H1 (cell line): ENCODE data around the gene CD38.

Experiments used
- BRCA1 ChIP-seq: IDR thresholded peaks from 2 replicates; pipeline ENCODE4 v1.6.1; 2012; ENCODE audit warnings: low read depth, low read length, improper control_type of control experiment
- CREB1 ChIP-seq: IDR thresholded peaks from 2 replicates; pipeline ENCODE4 v1.6.1; 2012; ENCODE audit warnings: inconsistent platforms
- EGR1 ChIP-seq: IDR thresholded peaks from 2 replicates; pipeline ENCODE4 v1.6.1; 2011; ENCODE audit warnings: low read depth, low read length, borderline replicate concordance
- EP300 ChIP-seq, 2 experiments: IDR thresholded peaks; 1 replicate in 1 of 2; 2 replicates in 1 of 2; pipeline ENCODE4 v1.6.1; 2011 to 2012; ENCODE audit warnings: low read depth in 2 of 2, low read length in 2 of 2, mild to moderate bottlenecking in 2 of 2, borderline replicate concordance in 1 of 2, inconsistent platforms in 1 of 2, moderate library complexity in 1 of 2
- EZH2 ChIP-seq: fragments of 200-600 bp; sonication (generic); IDR thresholded peaks from 2 replicates; pipeline ENCODE4 v1.7.1; 2012; ENCODE audit warnings: low read depth, mild to moderate bottlenecking, moderate library complexity, low read length, inconsistent platforms; ENCODE audit not compliant: severe bottlenecking
- TF ChIP-seq, protein P1 (sequence below), 3 experiments: IDR thresholded peaks; 1 replicate in 2 of 3; 2 replicates in 1 of 3; pipeline versions ENCODE4 v1.5.1 to v1.6.1; 2011; ENCODE audit warnings: low read length in 3 of 3, mild to moderate bottlenecking in 3 of 3, inconsistent platforms in 2 of 3, low read depth in 1 of 3, moderate library complexity in 1 of 3; ENCODE audit not compliant: insufficient read depth in 1 of 3; ENCODE audit errors: control extremely low read depth in 1 of 3

DNA sequence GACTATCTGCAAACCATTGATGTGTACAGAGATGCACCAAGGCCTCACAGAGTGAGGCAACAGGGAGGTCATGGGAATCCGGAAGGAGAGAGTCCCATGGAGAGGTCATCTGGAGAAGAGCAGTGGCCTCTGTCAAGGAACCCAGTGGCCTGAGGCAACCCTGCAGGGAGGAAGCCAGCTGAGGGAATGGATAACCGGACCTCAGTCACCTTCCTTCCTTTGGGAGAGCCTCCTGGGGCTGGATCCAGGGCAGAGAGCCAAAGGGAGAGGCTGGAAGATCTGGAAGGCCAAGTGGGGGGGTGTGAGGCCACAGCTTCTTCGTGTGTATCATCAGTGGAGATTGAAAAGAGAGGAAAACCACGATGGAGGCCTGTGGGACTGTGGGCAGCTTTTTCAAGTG is 24.3 kb upstream of the CD38 start:
- TF ChIP-seq BRCA1 (no peak), EP300 (IDR thresholded peaks at IDR 0.05; ENCODE audit: borderline replicate concordance in 1 of 2, low read depth in 2 of 2, low read length in 2 of 2) (no peak), EZH2 (no peak), CREB1 (no peak), EGR1 (no peak)
- TF ChIP-seq, protein P1, sequence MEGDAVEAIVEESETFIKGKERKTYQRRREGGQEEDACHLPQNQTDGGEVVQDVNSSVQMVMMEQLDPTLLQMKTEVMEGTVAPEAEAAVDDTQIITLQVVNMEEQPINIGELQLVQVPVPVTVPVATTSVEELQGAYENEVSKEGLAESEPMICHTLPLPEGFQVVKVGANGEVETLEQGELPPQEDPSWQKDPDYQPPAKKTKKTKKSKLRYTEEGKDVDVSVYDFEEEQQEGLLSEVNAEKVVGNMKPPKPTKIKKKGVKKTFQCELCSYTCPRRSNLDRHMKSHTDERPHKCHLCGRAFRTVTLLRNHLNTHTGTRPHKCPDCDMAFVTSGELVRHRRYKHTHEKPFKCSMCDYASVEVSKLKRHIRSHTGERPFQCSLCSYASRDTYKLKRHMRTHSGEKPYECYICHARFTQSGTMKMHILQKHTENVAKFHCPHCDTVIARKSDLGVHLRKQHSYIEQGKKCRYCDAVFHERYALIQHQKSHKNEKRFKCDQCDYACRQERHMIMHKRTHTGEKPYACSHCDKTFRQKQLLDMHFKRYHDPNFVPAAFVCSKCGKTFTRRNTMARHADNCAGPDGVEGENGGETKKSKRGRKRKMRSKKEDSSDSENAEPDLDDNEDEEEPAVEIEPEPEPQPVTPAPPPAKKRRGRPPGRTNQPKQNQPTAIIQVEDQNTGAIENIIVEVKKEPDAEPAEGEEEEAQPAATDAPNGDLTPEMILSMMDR (IDR thresholded peaks at IDR 0.05; ENCODE audit: control extremely low read depth in 1 of 3, insufficient read depth in 1 of 3, low read depth in 1 of 3, low read length in 3 of 3): no peak
